ENCODE measurements around the gene CPZ. TPM values are rescaled to one million over a fixed set of nuclear protein-coding genes. Genes with fewer than 3 reads are reported as not detected.
"Not testable (repeated sequence)": the region's sequence is repeated elsewhere in the genome, so short reads cannot be mapped to it uniquely, and the experiment has no call there.

Gene CPZ
- total and polyA plus RNA-seq, 9 donors = 3.3 to 18.4 (median 5.9) TPM

DNA sequence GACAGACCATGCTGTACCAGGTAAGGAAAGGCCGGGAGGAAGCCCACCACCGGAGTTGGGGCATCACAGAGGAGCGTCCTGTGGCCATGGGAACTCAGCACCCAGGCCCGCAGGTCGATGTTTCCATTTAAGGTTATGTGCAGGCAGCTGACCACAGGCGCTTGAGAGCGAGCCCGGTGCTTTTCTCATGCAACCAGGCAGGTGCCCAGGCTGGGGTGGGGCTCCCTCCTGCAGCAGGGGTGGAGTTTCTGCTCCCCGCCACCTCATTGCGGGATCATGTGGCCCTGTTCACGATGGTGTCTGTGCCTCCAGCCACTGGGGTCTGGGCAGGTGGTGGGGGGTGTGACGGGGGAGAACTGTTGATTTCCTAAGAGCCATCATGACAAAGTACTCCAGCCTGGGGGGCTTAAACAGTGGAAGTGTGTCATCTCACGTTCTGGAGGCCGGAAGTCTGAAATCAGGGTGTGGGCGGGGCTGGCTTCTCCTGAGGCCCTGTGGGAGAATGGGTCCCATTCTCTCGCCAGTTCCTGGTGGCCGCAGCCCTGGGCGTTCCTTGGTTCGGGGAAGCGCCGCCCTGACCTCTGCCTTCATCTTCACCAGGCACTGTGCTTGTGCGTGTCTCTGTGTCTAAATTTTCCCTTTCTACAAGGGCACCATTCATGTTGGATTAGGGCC, 60.9 kb downstream of the CPZ start:
- Histone ChIP-seq H3K4me1 (ENCODE audit: control insufficient read depth, insufficient read depth, low read length) (no peaks in the 10 kb centered on the region), H3K36me3 (ENCODE audit: control insufficient read depth, insufficient read depth, low read length) (no peaks in the 10 kb centered on the region), H3K9me3 (replicated peaks; ENCODE audit: control insufficient read depth, low read depth, low read length) (no peaks in the 10 kb centered on the region), H3K4me3 (ENCODE audit: low read length) (no peak overlapping the region), H3K27me3 (ENCODE audit: control insufficient read depth, insufficient read depth, low read length) (peaks cover 24% of the 10 kb centered on the region), H3K27ac (ENCODE audit: low read length) (no peak overlapping the region)
- 79% methylated on average over 19 of the region's 22 CpGs for WGBS (ENCODE audit: insufficient coverage)
- no peak for DNase-seq

DNA sequence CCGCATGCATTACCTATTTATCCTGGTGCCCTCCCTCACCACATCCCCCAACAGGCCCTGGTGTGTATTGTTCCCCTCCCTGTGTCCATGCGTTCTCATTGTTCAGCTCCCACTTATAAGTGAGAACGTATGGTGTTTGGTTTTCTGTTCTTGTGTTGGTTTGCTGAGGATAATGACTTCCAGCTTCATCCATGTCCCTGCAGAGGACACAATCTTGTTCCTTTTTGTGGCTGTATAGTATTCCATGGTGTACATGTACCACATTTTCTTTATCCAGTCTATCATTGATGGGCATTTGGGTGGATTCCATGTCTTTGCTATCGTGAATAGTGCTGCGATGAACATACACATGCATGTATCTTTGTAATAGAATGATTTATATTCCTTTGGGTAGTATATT, 61.6 kb downstream of the CPZ start:
- not testable (repeated sequence) for H3K9me3 ChIP-seq (replicated peaks; ENCODE audit: control insufficient read depth, low read depth, low read length)
- H3K27me3 ChIP-seq (ENCODE audit: control insufficient read depth, insufficient read depth, low read length) = peaks cover 18% of the 10 kb centered on the region

DNA sequence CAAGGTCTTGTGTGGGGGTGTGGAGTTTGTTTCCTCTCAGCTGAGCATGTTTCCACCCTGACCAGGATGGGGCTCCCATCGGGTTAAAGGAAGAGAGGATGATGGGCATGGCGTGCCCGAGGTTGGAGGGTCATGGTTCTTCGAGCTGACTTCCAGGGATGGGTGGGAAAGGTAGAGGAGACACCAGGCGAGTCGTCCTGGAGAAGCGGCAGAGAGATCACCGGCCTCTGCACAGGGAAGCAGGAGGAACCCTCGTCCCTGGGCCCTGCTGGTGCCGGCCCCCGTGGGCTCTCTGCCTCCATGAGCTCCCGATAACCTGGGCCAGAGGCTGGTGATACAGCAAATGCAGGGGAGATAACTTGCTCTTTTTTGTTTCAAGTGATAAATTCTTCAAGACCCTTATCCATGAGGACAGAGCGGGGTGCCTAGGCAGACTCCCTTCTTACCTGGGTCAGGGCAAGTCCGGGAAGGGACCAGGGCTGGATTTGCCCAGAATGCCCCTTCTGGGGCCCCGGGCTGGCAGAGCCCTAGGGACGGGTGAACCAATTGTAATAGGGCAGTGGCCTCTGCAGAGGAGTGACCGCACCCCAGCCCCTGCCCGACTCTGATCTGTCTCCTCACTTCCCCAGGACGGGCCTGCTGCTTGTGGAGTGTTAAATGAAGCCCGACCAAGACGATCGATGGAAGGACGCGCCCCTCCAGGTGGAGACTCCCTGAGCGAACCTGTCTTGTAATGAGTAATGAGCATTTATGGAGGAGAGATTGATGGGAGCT, 63.0 kb downstream of the CPZ start:
- peaks cover 6% of the 10 kb centered on the region for H3K27me3 ChIP-seq (ENCODE audit: control insufficient read depth, insufficient read depth, low read length)

More for the DNA sequence above, 61.6 kb downstream of the CPZ start:
- not testable (repeated sequence) for H3K27ac ChIP-seq (ENCODE audit: low read length); H3K4me1 ChIP-seq (ENCODE audit: control insufficient read depth, insufficient read depth, low read length); H3K36me3 ChIP-seq (ENCODE audit: control insufficient read depth, insufficient read depth, low read length); H3K4me3 ChIP-seq (ENCODE audit: low read length); DNase-seq
- WGBS (ENCODE audit: insufficient coverage) = no CpG with 5 or more reads among the region's 5 CpGs

DNA sequence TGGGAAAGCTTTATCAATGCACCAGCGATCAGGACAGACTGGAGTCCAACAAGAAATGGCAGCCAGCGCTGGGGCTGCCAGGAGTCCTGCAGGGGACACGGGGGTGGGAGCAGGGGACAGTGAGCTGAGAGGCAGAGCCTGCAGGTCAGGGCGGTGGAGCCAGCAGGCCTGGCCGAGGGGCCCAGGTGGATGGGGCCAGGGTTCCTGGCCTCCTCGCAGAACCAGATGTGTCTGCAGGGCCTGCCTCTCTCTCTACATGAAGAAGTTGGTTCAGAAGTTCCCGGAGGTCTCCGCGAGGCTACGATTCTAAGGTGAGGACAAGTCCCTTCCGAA, 63.6 kb downstream of the CPZ start:
- peaks cover 3% of the 10 kb centered on the region for H3K27me3 ChIP-seq (ENCODE audit: control insufficient read depth, insufficient read depth, low read length)
- WGBS (ENCODE audit: insufficient coverage) = 69% methylated on average over 11 of the region's 11 CpGs

More for the DNA sequence above, 63.0 kb downstream of the CPZ start:
- H3K36me3 ChIP-seq (ENCODE audit: control insufficient read depth, insufficient read depth, low read length) = no peaks in the 10 kb centered on the region
- no peak for DNase-seq
- no peak overlapping the region for H3K27ac ChIP-seq (ENCODE audit: low read length)
- H3K4me3 ChIP-seq (ENCODE audit: low read length) = no peak overlapping the region
- H3K9me3 ChIP-seq (replicated peaks; ENCODE audit: control insufficient read depth, low read depth, low read length) = no peaks in the 10 kb centered on the region
- H3K4me1 ChIP-seq (ENCODE audit: control insufficient read depth, insufficient read depth, low read length) = no peaks in the 10 kb centered on the region
- WGBS (ENCODE audit: insufficient coverage) = 83% methylated on average over 19 of the region's 25 CpGs

DNA sequence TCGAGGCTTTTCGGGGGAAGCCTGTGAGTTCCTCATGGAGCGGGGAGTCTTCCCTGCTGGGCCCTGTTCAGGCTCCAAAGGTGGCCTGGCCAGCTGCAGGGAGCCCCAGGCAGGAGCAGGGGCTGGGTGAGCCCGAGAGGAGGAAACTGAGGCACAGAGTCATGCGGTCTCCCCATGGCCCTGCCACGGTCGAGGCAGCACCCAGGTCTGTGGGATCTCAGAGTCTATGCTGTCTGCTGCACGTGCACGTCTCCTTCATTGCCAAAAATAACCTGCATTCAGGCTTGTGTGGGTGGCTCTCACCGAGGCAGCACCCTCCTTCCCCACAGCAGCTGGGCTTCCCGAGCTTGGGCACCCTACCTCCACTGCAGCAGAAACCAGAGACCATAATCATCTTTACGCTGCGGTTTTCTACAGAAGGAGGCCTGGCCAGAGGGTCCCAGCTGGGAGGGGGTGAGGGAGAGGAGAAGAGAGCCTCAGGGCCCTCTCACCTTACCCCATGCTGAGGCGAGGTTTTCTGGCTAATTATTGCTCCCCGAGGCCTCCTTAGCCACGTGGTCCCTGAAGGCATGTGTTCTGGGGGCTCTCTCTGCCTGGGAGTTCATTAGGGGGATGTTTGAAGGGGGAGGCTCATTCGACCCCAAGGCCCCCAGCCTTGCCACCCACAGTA, 64.3 kb downstream of the CPZ start:
- H3K9me3 ChIP-seq (replicated peaks; ENCODE audit: control insufficient read depth, low read depth, low read length) = no peaks in the 10 kb centered on the region
- no peaks in the 10 kb centered on the region for H3K36me3 ChIP-seq (ENCODE audit: control insufficient read depth, insufficient read depth, low read length)
- H3K4me1 ChIP-seq (ENCODE audit: control insufficient read depth, insufficient read depth, low read length) = no peaks in the 10 kb centered on the region
- WGBS (ENCODE audit: insufficient coverage) = 67% methylated on average over 11 of the region's 17 CpGs
- H3K4me3 ChIP-seq (ENCODE audit: low read length) = no peak overlapping the region
- H3K27me3 ChIP-seq (ENCODE audit: control insufficient read depth, insufficient read depth, low read length) = peaks cover 3% of the 10 kb centered on the region
- H3K27ac ChIP-seq (ENCODE audit: low read length) = no peak overlapping the region
- no peak for DNase-seq

More for the DNA sequence above, 63.6 kb downstream of the CPZ start:
- DNase-seq = no peak
- Histone ChIP-seq H3K36me3 (ENCODE audit: control insufficient read depth, insufficient read depth, low read length) (no peaks in the 10 kb centered on the region), H3K27ac (ENCODE audit: low read length) (no peak overlapping the region), H3K4me3 (ENCODE audit: low read length) (no peak overlapping the region), H3K4me1 (ENCODE audit: control insufficient read depth, insufficient read depth, low read length) (no peaks in the 10 kb centered on the region), H3K9me3 (replicated peaks; ENCODE audit: control insufficient read depth, low read depth, low read length) (no peaks in the 10 kb centered on the region)

DNA sequence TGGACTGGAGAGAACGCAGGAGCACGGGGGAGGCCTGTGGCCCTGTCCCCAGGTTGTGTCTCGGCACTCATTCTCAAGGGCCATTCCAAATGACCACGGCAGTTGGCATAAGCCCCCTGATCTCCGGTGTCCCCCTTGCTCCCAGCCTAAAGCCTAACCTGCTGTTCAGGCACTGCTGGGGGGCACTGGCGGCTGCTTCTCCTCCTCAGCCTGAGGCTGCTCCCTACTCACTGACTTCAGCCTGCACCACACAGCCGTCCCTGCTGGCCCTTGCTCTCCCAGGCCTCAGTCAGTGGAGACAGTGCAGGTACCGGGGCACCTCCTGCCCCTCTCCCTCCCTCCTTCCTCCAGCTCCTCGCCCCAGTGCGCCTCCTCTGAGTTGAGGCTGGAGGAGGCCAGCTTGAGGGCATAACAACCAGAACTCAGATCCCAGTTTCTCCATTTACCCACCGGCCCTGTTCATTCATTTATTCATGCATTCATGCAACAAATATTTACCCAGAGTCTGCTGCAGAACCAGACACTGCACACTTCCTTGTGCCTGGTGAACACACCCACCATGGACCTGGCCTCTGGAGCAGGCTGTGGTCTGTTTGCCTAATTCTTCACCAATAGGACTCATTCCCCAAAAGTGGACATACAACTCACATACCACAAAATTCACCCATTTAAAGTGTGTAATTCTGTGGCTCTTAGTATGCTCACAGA, 65.0 kb downstream of the CPZ start:
- no peaks in the 10 kb centered on the region for H3K4me1 ChIP-seq (ENCODE audit: control insufficient read depth, insufficient read depth, low read length)
- H3K4me3 ChIP-seq (ENCODE audit: low read length) = no peak overlapping the region
- peaks cover 2% of the 10 kb centered on the region for H3K27me3 ChIP-seq (ENCODE audit: control insufficient read depth, insufficient read depth, low read length)
- H3K36me3 ChIP-seq (ENCODE audit: control insufficient read depth, insufficient read depth, low read length) = no peaks in the 10 kb centered on the region
- no peaks in the 10 kb centered on the region for H3K9me3 ChIP-seq (replicated peaks; ENCODE audit: control insufficient read depth, low read depth, low read length)
- DNase-seq = no peak
- H3K27ac ChIP-seq (ENCODE audit: low read length) = no peak overlapping the region
- WGBS (ENCODE audit: insufficient coverage) = 74% methylated on average over 7 of the region's 11 CpGs

DNA sequence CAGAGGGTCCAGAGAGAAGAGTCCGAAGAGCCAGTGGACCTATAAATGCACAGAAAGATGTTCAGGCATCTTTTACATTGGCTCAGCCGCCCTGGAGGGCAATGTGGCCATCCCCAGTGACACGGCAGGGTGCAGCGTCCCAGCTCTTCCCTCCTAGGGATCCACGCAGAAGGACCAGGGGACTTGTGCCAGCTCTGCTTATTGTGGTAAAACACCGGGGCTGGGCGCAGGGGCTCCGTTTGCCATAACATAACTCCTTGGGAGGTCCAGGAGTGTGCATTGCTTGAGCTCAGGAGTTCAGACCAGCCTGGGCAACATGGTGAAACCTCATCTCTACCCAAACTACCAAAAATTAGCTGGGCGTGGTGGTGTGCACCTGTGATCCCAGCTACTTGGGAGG, 70.2 kb downstream of the CPZ start:
- H3K27ac ChIP-seq (ENCODE audit: low read length) = no peak overlapping the region
- H3K27me3 ChIP-seq (ENCODE audit: control insufficient read depth, insufficient read depth, low read length) = peaks cover 14% of the 10 kb centered on the region
- WGBS (ENCODE audit: insufficient coverage) = 75% methylated on average over 4 of the region's 9 CpGs
- H3K4me3 ChIP-seq (ENCODE audit: low read length) = no peak overlapping the region
- no peaks in the 10 kb centered on the region for H3K4me1 ChIP-seq (ENCODE audit: control insufficient read depth, insufficient read depth, low read length)
- no peak for DNase-seq
- H3K36me3 ChIP-seq (ENCODE audit: control insufficient read depth, insufficient read depth, low read length) = no peaks in the 10 kb centered on the region
- no peaks in the 10 kb centered on the region for H3K9me3 ChIP-seq (replicated peaks; ENCODE audit: control insufficient read depth, low read depth, low read length)

DNA sequence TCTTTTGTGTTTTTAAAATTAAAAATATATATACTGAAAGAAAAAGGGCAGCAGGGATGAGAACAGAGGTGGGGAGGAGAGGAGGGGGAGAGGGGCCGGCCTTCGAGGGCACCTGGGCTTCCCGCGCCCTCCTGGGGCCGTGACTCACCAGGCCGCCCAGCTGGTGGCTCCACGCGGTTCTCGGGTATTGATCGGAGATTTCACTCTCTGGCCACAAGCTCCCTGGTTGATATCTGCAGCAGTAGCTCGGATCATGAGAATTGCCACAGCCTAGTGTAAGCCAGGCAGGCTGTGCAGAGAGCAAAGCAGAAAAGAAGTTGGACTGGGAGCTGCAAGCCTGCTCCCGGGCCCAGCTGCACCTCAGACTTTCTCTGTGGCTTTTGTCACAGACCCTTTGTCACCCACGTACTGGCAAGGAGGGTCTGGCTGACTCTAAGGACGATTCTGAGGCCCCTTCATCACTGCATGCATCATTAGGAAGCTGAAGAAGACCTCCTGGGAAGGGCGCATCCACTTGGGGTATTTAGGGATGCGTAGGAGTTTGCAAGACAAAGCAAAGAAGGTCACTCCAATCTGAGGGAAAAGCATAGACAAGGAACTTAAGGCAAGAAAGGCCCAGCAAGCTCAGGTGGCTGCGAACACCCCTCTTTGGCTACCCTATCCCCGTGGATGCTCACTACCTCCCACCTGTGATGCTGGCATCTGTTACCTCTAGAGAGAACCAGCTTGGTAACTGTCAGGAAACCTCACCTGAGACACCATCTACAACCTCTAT, 71.7 kb downstream of the CPZ start:
- no peaks in the 10 kb centered on the region for H3K4me1 ChIP-seq (ENCODE audit: control insufficient read depth, insufficient read depth, low read length)
- H3K4me3 ChIP-seq (ENCODE audit: low read length) = no peak overlapping the region
- no peak overlapping the region for H3K27ac ChIP-seq (ENCODE audit: low read length)
- H3K27me3 ChIP-seq (ENCODE audit: control insufficient read depth, insufficient read depth, low read length) = peaks cover 14% of the 10 kb centered on the region
- 60% methylated on average over 16 of the region's 18 CpGs for WGBS (ENCODE audit: insufficient coverage)
- H3K9me3 ChIP-seq (replicated peaks; ENCODE audit: control insufficient read depth, low read depth, low read length) = no peaks in the 10 kb centered on the region
- H3K36me3 ChIP-seq (ENCODE audit: control insufficient read depth, insufficient read depth, low read length) = no peaks in the 10 kb centered on the region
- no peak for DNase-seq

DNA sequence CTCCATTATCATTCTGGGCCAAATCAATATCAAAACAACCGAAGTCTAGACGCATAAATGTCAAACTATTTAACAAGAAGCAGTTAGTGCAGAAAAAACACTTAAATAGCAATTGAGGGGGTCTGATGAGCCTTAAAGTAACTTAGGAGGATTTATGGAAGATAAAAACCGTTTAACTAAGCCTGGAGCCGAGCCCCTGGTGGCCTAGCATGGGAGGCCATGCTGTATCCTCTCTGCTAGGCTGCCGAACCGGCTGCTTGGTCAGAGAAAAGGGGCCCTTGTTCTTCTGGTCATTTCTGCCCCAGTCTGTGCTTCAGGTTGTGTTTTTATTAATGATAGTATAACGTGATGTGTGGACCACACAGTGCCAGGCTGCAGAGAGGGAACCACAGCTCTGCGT, 72.4 kb downstream of the CPZ start:
- H3K4me3 ChIP-seq (ENCODE audit: low read length) = no peak overlapping the region
- H3K36me3 ChIP-seq (ENCODE audit: control insufficient read depth, insufficient read depth, low read length) = no peaks in the 10 kb centered on the region
- H3K27me3 ChIP-seq (ENCODE audit: control insufficient read depth, insufficient read depth, low read length) = peaks cover 14% of the 10 kb centered on the region
- H3K27ac ChIP-seq (ENCODE audit: low read length) = no peak overlapping the region
- no peak for DNase-seq
- H3K9me3 ChIP-seq (replicated peaks; ENCODE audit: control insufficient read depth, low read depth, low read length) = no peaks in the 10 kb centered on the region
- H3K4me1 ChIP-seq (ENCODE audit: control insufficient read depth, insufficient read depth, low read length) = no peaks in the 10 kb centered on the region
- 19% methylated on average over 4 of the region's 8 CpGs for WGBS (ENCODE audit: insufficient coverage)
